Left cardiac atrium (tissue), 4 donors: ENCODE measurements around the gene RBM23. TPM values are rescaled to one million over a fixed set of nuclear protein-coding genes. Genes with fewer than 3 reads are reported as not detected.

ENCODE experiments used
- ATAC-seq, 2 donors: fragments of 200-7000 bp; cut with Tn5 transposase; one replicate each; pipeline ENCODE4 v1.9.1; 2020; ENCODE audit warnings: mild to moderate bottlenecking in 2 of 2, moderate library complexity in 2 of 2
- DNase-seq: peaks from one replicate; pipeline ENCODE4 v3.0.0-alpha.2; 2020
- intact Hi-C, 2 donors: fragments of 100-400 bp; cut with DNase I; formaldehyde crosslinking; loops; one replicate each; pipeline versions ENCODE4 v1.14.1 to v1.15.1; 2022 to 2023
- total RNA-seq, 2 donors: library from RNA; stranded (reverse); fragmentation: NEBNext Ultra II Directional; extraction: Animal tissue kit (Norgen Biotek cat#: 25700); gene quantifications; one replicate each; pipeline ENCODE4 v1.2.1, GENCODE V29; 2021
- donor health status: DM: no; HTN: yes; CAD: no.
- donor health status: DM: no; HTN: yes; CAD: no; lungs with severe emphysema.
- donor health status: DM: yes; HTN: yes; CAD: no.
- donor health status: Dilated cardiomyopathy.

The RBM23 gene
- total RNA-seq, 2 donors from 2014 or later = 48.8 to 54.6 TPM

- DNase-seq (no peak), ATAC-seq (no peak)
- intact Hi-C loops = no loop called here
These were observed 28.5 kb downstream of the RBM23 start for GRCh38 chr14:22890416-22890815.

- intact Hi-C loops = no loop called here
- no peak for ATAC-seq
These were observed 30.3 kb downstream of the RBM23 start for GRCh38 chr14:22888662-22889061.

GRCh38 chr14:22887990-22888378 is 31.0 kb downstream of the RBM23 start:
- ATAC-seq = no peak
- no peak for DNase-seq
- intact Hi-C loops = no loop called here

More at GRCh38 chr14:22888662-22889061, 30.3 kb downstream of the RBM23 start:
- DNase-seq = no peak

GRCh38 chr14:22887260-22887989 is 31.5 kb downstream of the RBM23 start:
- ATAC-seq (peak; percentile 58 to 77), DNase-seq (no peak)
- intact Hi-C loops = no loop called here

GRCh38 chr14:22886500-22887259 is 32.3 kb downstream of the RBM23 start:
- intact Hi-C loops = no loop called here
- DNase-seq (peak; percentile 65), ATAC-seq (peak; percentile 86)

- ATAC-seq (no peak), DNase-seq (no peak)
- intact Hi-C loops = no loop called here
These were observed 33.0 kb downstream of the RBM23 start for GRCh38 chr14:22885975-22886374.

- no peak for ATAC-seq
- no peak for DNase-seq
- intact Hi-C loops = no loop called here
These were observed 34.0 kb downstream of the RBM23 start for GRCh38 chr14:22884738-22885523.

GRCh38 chr14:22884076-22884737 is 34.7 kb downstream of the RBM23 start:
- intact Hi-C loops = no loop called here
- DNase-seq (no peak), ATAC-seq (no peak)

- ATAC-seq = no peak
- intact Hi-C loops = no loop called here
- no peak for DNase-seq
These were observed 35.6 kb downstream of the RBM23 start, which contains the start of gene REM2 for GRCh38 chr14:22883173-22883976. REM2 (plus strand) TSS chr14:22883222; CDS start chr14:22883288, 66 bp downstream.

GRCh38 chr14:22882529-22883172 is 36.3 kb downstream of the RBM23 start:
- no peak for DNase-seq
- intact Hi-C loops = no loop called here
- peak in 1 of 2 donors; percentile 9 for ATAC-seq

GRCh38 chr14:22882064-22882463 is 36.9 kb downstream of the RBM23 start:
- intact Hi-C loops = no loop called here
- DNase-seq (no peak), ATAC-seq (no peak)

- DNase-seq = no peak
- intact Hi-C loops = no loop called here
These were observed 40.4 kb downstream of the RBM23 start for GRCh38 chr14:22878271-22879246.

GRCh38 chr14:22877000-22877501 is 41.9 kb downstream of the RBM23 start:
- DNase-seq (no peak), ATAC-seq (no peak)
- intact Hi-C loops = no loop called here

More at GRCh38 chr14:22878271-22879246, 40.4 kb downstream of the RBM23 start:
- no peak for ATAC-seq

- DNase-seq (no peak), ATAC-seq (no peak)
- intact Hi-C loops = no loop called here
These were observed 43.1 kb downstream of the RBM23 start for GRCh38 chr14:22875748-22876319.

GRCh38 chr14:22875003-22875747 is 43.8 kb downstream of the RBM23 start:
- DNase-seq (no peak), ATAC-seq (no peak)
- intact Hi-C loops = no loop called here
